ENCODE data around the gene PPFIBP1.

- TF ChIP-seq CTCF (IDR thresholded peaks at IDR 0.05; ENCODE audit: poor library complexity) (no peak), EZH2 (IDR thresholded peaks at IDR 0.05; ENCODE audit: borderline replicate concordance) (no peak)
These were observed 26.6 kb upstream of the PPFIBP1 start for GRCh38 chr12:27497446-27497845.

All from hepatocyte (in vitro differentiated cells).